ENCODE results near the gene GALR1.

DNA sequence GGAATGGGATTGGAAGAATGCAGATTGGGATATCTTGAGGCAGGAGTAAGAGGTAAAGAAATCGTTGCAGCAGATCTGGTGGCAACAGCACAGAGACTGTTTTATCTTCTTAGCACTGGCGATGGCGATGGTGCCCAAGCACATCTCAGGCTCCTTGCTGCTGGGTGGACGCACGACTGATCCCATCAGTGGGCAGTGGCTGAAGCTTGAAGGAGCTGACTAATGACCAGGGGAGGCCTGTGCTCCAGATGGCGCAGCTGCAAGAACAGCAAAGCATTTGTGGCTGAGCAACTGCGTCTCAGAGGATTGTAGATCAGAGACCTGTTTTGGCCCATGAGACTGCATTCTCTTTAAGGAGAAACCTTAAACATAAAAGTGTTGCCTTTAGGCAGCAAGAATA, 54.6 kb downstream of the GALR1 start:
- TF ChIP-seq, protein P1, sequence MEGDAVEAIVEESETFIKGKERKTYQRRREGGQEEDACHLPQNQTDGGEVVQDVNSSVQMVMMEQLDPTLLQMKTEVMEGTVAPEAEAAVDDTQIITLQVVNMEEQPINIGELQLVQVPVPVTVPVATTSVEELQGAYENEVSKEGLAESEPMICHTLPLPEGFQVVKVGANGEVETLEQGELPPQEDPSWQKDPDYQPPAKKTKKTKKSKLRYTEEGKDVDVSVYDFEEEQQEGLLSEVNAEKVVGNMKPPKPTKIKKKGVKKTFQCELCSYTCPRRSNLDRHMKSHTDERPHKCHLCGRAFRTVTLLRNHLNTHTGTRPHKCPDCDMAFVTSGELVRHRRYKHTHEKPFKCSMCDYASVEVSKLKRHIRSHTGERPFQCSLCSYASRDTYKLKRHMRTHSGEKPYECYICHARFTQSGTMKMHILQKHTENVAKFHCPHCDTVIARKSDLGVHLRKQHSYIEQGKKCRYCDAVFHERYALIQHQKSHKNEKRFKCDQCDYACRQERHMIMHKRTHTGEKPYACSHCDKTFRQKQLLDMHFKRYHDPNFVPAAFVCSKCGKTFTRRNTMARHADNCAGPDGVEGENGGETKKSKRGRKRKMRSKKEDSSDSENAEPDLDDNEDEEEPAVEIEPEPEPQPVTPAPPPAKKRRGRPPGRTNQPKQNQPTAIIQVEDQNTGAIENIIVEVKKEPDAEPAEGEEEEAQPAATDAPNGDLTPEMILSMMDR (IDR thresholded peaks at IDR 0.05) = no peak
- TF ChIP-seq POLR2A (IDR thresholded peaks at IDR 0.05) = no peak
- no peak for TF ChIP-seq EP300 (IDR thresholded peaks at IDR 0.05)
- TF ChIP-seq POLR2AphosphoS5 (IDR thresholded peaks at IDR 0.05) = no peak
